CD14-positive monocyte (primary cell): ENCODE results near the gene PTPRE. TPM values are rescaled to one million over a fixed set of nuclear protein-coding genes. Genes with fewer than 3 reads are reported as not detected.
"Not testable (repeated sequence)": the region's sequence is repeated elsewhere in the genome, so short reads cannot be mapped to it uniquely, and the experiment has no call there.

ENCODE experiments used
- DNase-seq, 3 donors: peaks; one replicate each; pipeline ENCODE4 v3.0.0-alpha.2; 2011 to 2022
- H2AFZ ChIP-seq: 2 replicates; pipeline ENCODE4 v1.6.0; 2012; ENCODE audit warnings: mild to moderate bottlenecking, low read depth, low read length, inconsistent platforms; ENCODE audit not compliant: insufficient read depth, poor library complexity, severe bottlenecking
- H3K27ac ChIP-seq, 2 donors: 1 replicate in 1 of 2; 2 replicates in 1 of 2; pipeline ENCODE4 v1.5.1; 2012 to 2013; ENCODE audit warnings: low read length in 2 of 2, control low read depth in 1 of 2, inconsistent platforms in 1 of 2, low read depth in 1 of 2, mild to moderate bottlenecking in 1 of 2
- H3K27me3 ChIP-seq, 2 donors: one replicate each; pipeline versions ENCODE4 v1.6.0 to v1.6.1; 2011 to 2013; ENCODE audit warnings: low read length in 2 of 2; ENCODE audit not compliant: control insufficient read depth in 2 of 2, insufficient read depth in 2 of 2
- H3K36me3 ChIP-seq, 2 donors: replicated peaks in 1 of 2; 1 replicate in 1 of 2; 2 replicates in 1 of 2; pipeline versions ENCODE4 v1.5.1 to v1.6.1; 2012 to 2013; ENCODE audit warnings: low read length in 2 of 2, control low read depth in 1 of 2, inconsistent platforms in 1 of 2, mild to moderate bottlenecking in 1 of 2; ENCODE audit not compliant: insufficient read depth in 2 of 2, control insufficient read depth in 1 of 2
- H3K4me1 ChIP-seq, 2 donors: 1 replicate in 1 of 2; 2 replicates in 1 of 2; pipeline versions ENCODE4 v1.5.1 to v1.6.1; 2012 to 2013; ENCODE audit warnings: low read length in 2 of 2, control low read depth in 1 of 2, inconsistent platforms in 1 of 2, mild to moderate bottlenecking in 1 of 2, moderate library complexity in 1 of 2; ENCODE audit not compliant: insufficient read depth in 2 of 2, control insufficient read depth in 1 of 2
- H3K4me2 ChIP-seq: replicated peaks from 2 replicates; pipeline ENCODE3; 2012; ENCODE audit warnings: low read length, moderate library complexity, mild to moderate bottlenecking; ENCODE audit not compliant: poor library complexity, severe bottlenecking; ENCODE audit errors: extremely low read depth
- H3K4me3 ChIP-seq, 3 experiments: fragments of 200-600 bp in 1 of 3; sonication (generic) in 1 of 3; replicated peaks in 1 of 3; 1 replicate in 2 of 3; 2 replicates in 1 of 3; pipeline ENCODE4 v1.5.1; 2011 to 2013; ENCODE audit warnings: low read length in 3 of 3, mild to moderate bottlenecking in 3 of 3, control low read depth in 2 of 3, low read depth in 2 of 3, inconsistent platforms in 1 of 3, moderate library complexity in 1 of 3
- H3K79me2 ChIP-seq: 2 replicates; pipeline ENCODE4 v1.6.0; 2012; ENCODE audit warnings: mild to moderate bottlenecking, control low read depth, inconsistent platforms, low read length, moderate library complexity; ENCODE audit not compliant: insufficient read depth
- H3K9ac ChIP-seq: 2 replicates; pipeline ENCODE4 v1.6.0; 2017; ENCODE audit warnings: low read length, mild to moderate bottlenecking; ENCODE audit not compliant: insufficient read depth, poor library complexity, severe bottlenecking
- H3K9me3 ChIP-seq, 2 donors: replicated peaks in 1 of 2; 1 replicate in 1 of 2; 2 replicates in 1 of 2; pipeline versions ENCODE4 v1.5.1 to v1.6.1; 2012 to 2013; ENCODE audit warnings: low read length in 2 of 2, control low read depth in 1 of 2; ENCODE audit not compliant: control insufficient read depth in 1 of 2, insufficient read depth in 1 of 2
- H4K20me1 ChIP-seq: 2 replicates; pipeline ENCODE4 v1.6.0; 2012; ENCODE audit warnings: mild to moderate bottlenecking, low read length, control low read depth, moderate library complexity; ENCODE audit not compliant: insufficient read depth
- H3K27ac Mint-ChIP-seq, 7 donors: one replicate each; pipeline ENCODE4 v1.8.0; 2020; ENCODE audit warnings: mild to moderate bottlenecking in 7 of 7, mixed read lengths in 7 of 7, moderate library complexity in 6 of 7, inconsistent platforms in 2 of 7
- H3K27me3 Mint-ChIP-seq, 3 donors: one replicate each; pipeline ENCODE4 v1.8.0; 2021 to 2022; ENCODE audit warnings: low read depth in 3 of 3, mild to moderate bottlenecking in 3 of 3, mixed read lengths in 3 of 3, moderate library complexity in 3 of 3, inconsistent platforms in 1 of 3
- H3K36me3 Mint-ChIP-seq, 2 donors: one replicate each; pipeline ENCODE4 v1.8.0; 2020; ENCODE audit warnings: mixed read lengths in 2 of 2, inconsistent platforms in 1 of 2, mild to moderate bottlenecking in 1 of 2
- H3K4me1 Mint-ChIP-seq: one replicate; pipeline ENCODE4 v1.8.0; 2020; ENCODE audit warnings: mild to moderate bottlenecking, mixed read lengths
- H3K4me3 Mint-ChIP-seq, 2 donors: one replicate each; pipeline ENCODE4 v1.8.0; 2020; ENCODE audit warnings: mild to moderate bottlenecking in 2 of 2, mixed read lengths in 2 of 2, moderate library complexity in 1 of 2
- H3K9me3 Mint-ChIP-seq, 7 donors: one replicate each; pipeline ENCODE4 v1.8.0; 2020 to 2022; ENCODE audit warnings: mixed read lengths in 7 of 7, mild to moderate bottlenecking in 6 of 7, moderate library complexity in 6 of 7, inconsistent platforms in 2 of 7
- CTCF ChIP-seq: fragments of 200-600 bp; IDR thresholded peaks from one replicate; pipeline ENCODE4 v1.8.0; 2022; ENCODE audit warnings: antibody characterized with exemption, mild to moderate bottlenecking
- WGBS: methylation state at CpG from one replicate; pipeline ENCODE4 v1.1.5; 2013; ENCODE audit warnings: missing lambda C conversion rate; ENCODE audit not compliant: insufficient coverage; 5-methylcytosine and 5-hydroxymethylcytosine counted together
- intact Hi-C, 2 donors: fragments of 100-400 bp; cut with micrococcal nuclease; formaldehyde crosslinking; loops; one replicate each; pipeline versions ENCODE4 v1.15.0 to v1.15.1; 2023
- polyA plus RNA-seq, 3 donors: library from polyadenylated mRNA; depleted of rRNA in 1 of 3; unstranded in 2 of 3; stranded (reverse) in 1 of 3; fragments of 300-500 nt in 2 of 3; fragments of >200 nt in 1 of 3; fragmentation: Illumina TruSeq in 2 of 3; gene quantifications; 1 replicate in 2 of 3; 2 replicates in 1 of 3; pipeline ENCODE4 v1.2.3, GENCODE V29; 2012 to 2021

Gene PTPRE
- polyA plus RNA-seq, 3 donors, result 95.2 to 271 (median 125) TPM

DNA sequence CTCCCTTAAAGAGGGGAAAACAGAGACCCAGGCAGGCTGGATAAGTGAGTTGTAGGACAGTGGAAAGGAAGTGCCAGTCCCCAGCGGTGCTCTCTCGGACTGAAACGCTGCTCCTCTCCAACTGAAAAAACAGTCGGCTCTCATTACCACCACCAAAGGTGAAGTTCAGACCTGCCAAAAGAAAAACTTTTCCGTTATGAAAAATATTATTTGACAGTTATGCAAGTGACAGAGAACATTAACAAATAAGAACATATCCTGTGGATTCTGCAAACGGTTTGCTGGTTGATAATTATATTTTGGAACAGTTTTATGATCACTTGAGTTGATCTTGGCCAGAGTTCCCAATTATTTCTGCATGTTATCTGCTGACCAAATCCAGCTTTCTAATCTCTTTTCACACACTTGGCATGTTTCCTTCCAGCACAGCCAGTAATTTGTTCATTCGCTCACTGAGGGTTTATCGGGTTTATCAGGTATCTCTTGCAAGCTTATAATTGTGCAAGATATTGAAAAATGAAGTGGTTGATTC is 82.6 kb downstream of the PTPRE start:
- Mint-ChIP-seq H3K4me3 (peak overlapping the region; percentile 51 to 55), H3K36me3 (peaks cover 21 to 23% of the 10 kb centered on the region in 2 donors), H3K27me3 (peaks cover 0 to 3% (median 0%) of the 10 kb centered on the region in 3 donors), H3K9me3 (peaks cover 0 to 1% (median 0%) of the 10 kb centered on the region in 7 donors), H3K4me1 (peaks cover 57% of the 10 kb centered on the region), H3K27ac (peak overlapping the region in 4 of 7 donors; percentile 42 to 72 (median 49))
- H3K9me3 ChIP-seq, result no peaks in the 10 kb centered on the region
- H3K27ac ChIP-seq, result no peak overlapping the region
- peak overlapping the region; percentile 14 for H3K4me2 ChIP-seq
- H3K36me3 ChIP-seq, result peaks cover 2 to 5% of the 10 kb centered on the region in 2 donors
- no peak overlapping the region for H3K4me3 ChIP-seq
- peaks cover 35 to 42% of the 10 kb centered on the region in 2 donors for H3K4me1 ChIP-seq
- no peaks in the 10 kb centered on the region for H3K27me3 ChIP-seq
- no peak overlapping the region for H3K9ac ChIP-seq
- no peak for TF ChIP-seq CTCF
- no CpG with 5 or more reads among the region's 8 CpGs for WGBS
- no peaks in the 10 kb centered on the region for H3K79me2 ChIP-seq
- no peak overlapping the region for H2AFZ ChIP-seq
- H4K20me1 ChIP-seq, result peaks cover 56% of the 10 kb centered on the region
- intact Hi-C loops, result loop anchor here in 1 of 2 donors (1.0 to 5.0 kb wide), 3 partner anchors 12 to 82 kb away; partner anchors contain the start of gene PTPRE
- DNase-seq, result no peak

DNA sequence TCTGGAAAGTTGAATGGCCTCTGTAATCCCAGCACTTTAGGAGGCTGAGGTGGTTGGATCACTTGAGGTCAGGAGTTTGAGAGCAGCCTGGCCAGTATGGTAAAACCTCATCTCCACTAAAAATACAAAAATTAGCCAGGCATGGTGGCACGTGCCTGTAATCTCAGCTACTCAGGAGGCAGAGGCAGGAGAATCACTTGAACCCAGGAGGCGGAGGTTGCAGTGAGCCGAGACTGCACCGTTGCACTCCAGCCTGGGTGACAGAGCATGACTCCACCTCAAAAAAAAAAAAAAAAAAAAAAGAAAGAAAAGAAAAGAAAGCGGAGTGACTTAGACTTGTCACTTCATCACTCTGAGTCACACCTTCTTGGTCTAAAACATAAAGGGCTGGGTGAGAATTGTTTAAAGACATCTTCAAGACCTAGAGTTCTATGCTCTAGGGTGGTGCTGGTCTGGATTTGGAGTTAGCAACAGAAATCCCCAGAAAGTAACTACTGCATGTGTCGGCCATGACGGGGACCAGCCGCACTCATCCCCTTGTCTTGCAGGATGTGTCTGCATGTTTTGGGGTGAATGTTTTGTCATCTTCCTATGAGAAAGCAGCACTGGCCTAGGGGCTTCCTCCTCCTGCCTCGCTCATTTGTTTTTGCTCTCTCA is 83.4 kb downstream of the PTPRE start:
- intact Hi-C loops, result loop anchor here in 1 of 2 donors (1.0 to 5.0 kb wide), 3 partner anchors 13 to 83 kb away; partner anchors contain the start of gene PTPRE
- DNase-seq, result peak; percentile 32 to 69 (median 45)
- WGBS, result no CpG with 5 or more reads among the region's 9 CpGs

More for the DNA sequence above, 83.4 kb downstream of the PTPRE start:
- not testable (repeated sequence) for H3K36me3 ChIP-seq, H2AFZ ChIP-seq, H3K9me3 Mint-ChIP-seq, H3K4me2 ChIP-seq, H3K79me2 ChIP-seq, H3K9me3 ChIP-seq, H3K9ac ChIP-seq, H3K4me3 ChIP-seq, H3K27me3 Mint-ChIP-seq, H3K27me3 ChIP-seq
- Mint-ChIP-seq H3K4me1 (peaks cover 54% of the 10 kb centered on the region), H3K4me3 (peak overlapping the region; percentile 3 to 43), H3K27ac (peak overlapping the region in 5 of 7 donors; percentile 45 to 85 (median 60)), H3K36me3 (peaks cover 20 to 21% of the 10 kb centered on the region in 2 donors)
- Histone ChIP-seq H3K4me1 (peaks cover 35 to 42% of the 10 kb centered on the region in 2 donors), H3K27ac (peak overlapping the region in 1 of 2 donors; percentile 28), H4K20me1 (peaks cover 63% of the 10 kb centered on the region)
